Measurements from ENCODE around the gene RABGAP1L.
"Not testable (repeated sequence)": the region's sequence is repeated elsewhere in the genome, so short reads cannot be mapped to it uniquely, and the experiment has no call there.

The RABGAP1L gene

DNA sequence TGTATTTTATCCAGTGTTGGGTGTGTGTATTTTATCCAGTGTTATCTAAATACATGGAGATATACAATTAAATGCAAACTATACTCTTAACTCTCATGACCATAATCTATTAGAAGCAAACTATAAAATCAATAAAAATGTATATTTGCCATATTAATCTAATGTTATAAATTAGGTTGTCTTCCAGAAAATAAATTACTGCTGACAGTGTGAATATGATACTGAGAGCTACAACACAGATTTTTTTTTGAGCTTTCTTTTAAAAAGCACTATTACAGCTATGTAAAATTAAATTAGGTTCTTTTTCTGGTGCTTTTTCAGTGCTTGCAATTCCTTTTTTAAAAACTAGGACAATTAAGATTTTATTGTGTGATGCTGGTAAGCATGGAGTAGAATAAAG lies 269.4 kb downstream of the RABGAP1L start:
- no peak for DNase-seq (ENCODE audit: low read depth in 3 of 3)

DNA sequence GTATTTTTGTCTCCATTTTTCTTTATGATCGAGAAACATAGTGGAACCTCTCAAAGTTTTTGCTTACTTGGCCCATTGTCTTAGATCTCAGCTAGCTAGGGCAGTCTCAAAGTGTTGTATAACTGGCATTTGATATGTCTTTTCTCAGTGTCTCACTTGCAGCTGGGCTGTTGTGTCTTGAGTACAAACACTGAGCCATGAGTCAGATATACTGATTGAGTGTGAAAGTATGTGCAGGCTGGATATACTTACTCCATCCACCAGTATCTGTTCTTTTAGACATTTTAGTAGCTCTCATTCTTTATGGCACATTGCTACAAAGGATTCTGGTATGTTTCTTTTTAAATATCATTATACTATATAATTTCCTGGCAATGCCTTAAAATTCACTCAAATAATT lies 274.1 kb downstream of the RABGAP1L start:
- DNase-seq (ENCODE audit: low read depth in 3 of 3) = no peak

DNA sequence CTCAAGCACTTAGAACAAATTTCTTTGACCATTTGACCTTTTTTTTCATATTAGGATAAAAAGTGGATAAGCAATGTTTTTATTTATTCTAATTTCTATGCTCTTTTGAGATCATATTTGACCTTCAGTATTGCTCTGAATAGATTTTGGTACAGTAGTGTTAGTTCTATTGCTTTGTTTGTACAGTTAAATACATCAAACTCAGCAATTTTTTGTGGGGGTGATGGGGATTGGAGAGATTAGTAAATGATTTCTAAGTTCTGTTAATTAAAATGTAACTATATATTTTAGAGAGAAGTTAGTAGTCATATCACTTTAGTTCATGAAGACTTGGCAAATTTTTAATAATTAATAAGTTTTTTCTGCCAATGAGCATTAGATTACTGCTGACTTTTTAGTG lies 286.0 kb downstream of the RABGAP1L start:
- no peak for DNase-seq (ENCODE audit: low read depth in 3 of 3)

DNA sequence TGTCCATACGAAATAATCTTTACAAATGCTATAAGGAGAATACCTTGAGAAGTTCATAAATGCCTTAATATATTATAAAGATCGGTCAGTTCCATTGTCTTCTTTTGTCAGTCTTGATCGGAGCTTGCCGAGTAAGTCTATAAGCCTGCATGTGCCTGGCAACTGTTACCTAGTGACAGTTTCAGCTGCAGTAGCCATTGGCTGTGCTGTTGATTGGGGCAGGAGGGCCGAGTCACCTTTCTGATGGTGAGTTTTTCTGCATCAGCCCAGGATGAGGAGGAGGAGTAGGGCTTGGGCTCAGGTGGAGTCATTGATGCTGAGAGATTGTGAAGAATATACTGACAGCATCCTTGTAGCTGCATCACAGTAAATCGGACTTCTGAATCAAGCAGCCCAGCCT lies 286.5 kb downstream of the RABGAP1L start:
- DNase-seq (ENCODE audit: low read depth in 3 of 3) = no peak

DNA sequence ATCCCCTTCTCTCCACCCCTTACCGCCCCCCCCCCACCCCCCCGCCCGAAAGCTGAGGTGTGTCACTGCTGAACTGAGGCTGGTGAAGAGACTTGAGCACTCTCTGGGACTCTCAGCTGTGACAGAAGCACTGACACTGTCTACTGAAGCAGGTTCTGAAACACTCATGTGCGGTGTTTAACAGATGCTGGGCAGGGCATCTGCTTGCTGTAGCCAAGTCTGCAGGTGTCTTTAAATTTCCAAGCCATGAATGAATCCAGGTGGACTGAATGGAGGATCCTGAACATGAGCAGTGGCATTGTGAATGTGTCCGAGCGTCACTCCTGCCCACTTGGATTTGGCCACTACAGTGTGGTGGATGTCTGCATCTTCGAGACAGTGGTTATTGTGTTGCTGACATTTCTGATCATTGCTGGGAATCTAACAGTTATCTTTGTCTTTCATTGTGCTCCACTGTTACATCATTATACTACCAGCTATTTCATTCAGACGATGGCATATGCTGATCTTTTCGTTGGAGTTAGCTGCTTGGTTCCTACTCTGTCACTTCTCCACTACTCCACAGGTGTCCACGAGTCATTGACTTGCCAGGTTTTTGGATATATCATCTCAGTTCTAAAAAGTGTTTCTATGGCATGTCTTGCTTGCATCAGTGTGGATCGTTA lies 288.7 kb downstream of the RABGAP1L start, which contains the start of gene GPR52:
Gene GPR52, plus strand, starts transcription at position 99 of the 665 bp plus-strand sequence. Its CDS starts 148 bp downstream, at position 247.
- no peak for DNase-seq (ENCODE audit: low read depth in 3 of 3)

DNA sequence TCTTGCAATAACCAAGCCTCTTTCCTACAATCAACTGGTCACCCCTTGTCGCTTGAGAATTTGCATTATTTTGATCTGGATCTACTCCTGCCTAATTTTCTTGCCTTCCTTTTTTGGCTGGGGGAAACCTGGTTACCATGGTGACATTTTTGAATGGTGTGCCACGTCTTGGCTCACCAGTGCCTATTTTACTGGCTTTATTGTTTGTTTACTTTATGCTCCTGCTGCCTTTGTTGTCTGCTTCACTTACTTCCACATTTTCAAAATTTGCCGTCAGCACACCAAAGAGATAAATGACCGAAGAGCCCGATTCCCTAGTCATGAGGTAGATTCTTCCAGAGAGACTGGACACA lies 289.2 kb downstream of the RABGAP1L start:
- no peak for DNase-seq (ENCODE audit: low read depth in 3 of 3)

DNA sequence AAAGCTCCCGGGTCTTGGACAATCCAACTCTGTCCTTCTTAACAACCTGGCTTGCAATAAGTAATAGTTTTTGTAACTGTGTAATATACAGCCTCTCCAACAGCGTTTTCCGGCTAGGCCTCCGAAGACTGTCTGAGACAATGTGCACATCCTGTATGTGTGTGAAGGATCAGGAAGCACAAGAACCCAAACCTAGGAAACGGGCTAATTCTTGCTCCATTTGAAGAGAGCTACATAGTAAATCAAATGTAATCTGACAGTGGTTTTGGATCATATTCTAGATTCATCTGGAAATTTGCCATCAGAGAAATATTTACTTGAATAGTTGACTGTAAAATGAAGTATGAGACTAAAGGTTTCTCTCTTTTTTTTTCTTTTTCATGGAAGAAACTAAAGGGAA lies 289.7 kb downstream of the RABGAP1L start:
- DNase-seq (ENCODE audit: low read depth in 3 of 3) = no peak

DNA sequence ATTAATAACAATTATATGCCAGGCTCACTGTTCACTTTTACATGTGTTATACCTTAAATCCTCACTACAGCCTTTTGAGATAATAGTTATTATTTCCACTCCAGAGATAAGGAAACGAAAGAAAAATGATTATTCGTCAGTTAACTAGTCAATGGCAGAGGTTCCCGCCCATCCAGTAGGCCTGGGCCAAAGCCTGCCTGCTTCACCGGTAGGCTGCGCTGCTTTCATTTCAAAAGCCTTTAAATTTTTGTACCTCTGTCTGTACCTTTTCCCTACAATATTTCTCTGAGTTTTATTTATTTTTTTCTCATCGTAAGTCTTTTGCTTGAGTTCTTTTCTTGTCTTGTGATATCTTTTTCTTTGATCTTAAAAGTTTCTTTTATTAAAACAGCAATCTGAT lies 292.1 kb downstream of the RABGAP1L start:
- no peak for DNase-seq (ENCODE audit: low read depth in 3 of 3)

DNA sequence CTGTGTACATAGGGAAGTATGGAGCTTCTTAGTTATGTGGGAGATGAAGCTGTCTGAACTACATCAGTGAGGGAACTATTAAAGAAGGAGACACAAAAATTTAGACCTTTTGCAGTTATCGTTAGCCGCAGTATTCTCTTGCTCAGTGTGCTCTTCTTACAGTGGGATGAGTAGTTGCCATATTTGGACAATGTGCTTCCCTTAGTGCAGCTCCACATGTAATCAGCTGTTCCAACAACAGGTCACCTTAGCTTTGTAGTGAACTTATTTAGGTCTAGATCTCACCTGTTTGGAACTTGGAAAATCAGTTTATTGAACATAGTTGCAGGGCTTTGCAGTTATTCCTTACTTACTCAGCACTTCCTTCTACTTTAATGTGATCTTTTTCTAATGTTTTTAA lies 306.5 kb downstream of the RABGAP1L start:
- DNase-seq (ENCODE audit: low read depth in 3 of 3) = no peak

DNA sequence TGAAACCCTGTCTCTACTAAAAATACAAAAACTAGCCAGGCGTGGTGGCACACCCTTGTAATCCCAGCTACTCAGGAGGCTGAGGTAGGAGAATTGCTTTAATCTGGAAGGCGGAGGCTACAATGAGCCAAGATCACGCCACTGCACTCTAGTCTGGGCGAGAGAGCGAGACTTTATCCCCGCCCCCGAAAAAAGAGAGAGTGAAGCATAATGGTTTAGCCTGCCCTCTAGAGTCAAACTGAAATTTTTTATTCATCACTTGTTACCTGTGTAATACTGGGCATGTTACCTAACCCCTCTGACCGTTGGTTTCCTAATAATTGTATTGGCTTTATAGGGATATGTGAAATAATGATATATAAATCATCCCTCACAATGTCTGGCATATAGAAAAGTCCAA lies 307.3 kb downstream of the RABGAP1L start:
- no peak for DNase-seq (ENCODE audit: low read depth in 3 of 3)

DNA sequence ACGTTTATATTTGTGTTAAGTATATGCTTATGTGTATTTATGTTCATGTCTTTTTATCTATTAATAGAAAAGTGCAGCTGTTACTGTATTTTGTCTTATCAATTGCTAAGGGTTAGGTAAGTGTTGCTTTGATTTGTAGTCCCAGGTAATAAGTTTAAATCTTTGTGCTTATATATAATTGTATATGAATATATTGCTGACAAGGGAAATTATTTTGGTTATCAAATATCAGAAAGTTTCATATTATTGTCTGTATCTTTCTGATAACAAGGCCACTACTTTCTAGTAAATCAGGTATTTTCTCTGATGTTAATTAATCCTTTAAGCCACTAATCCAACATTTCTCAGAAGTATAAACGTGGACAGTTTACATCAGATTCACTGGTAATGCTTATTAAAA lies 309.7 kb downstream of the RABGAP1L start:
- no peak for DNase-seq (ENCODE audit: low read depth in 3 of 3)

DNA sequence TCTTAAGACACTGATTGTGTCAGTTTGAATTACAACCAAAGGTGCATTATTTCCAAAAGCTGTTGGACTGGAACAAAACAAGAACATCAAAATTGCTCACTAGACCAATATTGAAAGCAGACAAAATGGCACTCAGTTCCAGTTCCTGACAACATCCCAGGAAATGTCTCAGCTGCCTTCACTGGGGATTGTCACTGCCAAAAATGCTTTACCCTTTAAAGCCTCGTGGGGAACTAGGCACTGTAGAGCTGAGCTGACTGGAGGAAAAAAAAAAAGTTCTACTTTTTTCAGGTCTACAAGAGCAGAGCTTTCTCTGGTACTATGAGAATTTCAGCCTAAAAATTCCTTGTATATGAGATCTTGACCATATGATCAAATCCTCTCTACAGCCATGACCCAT lies 310.4 kb downstream of the RABGAP1L start:
- DNase-seq (ENCODE audit: low read depth in 3 of 3) = no peak

DNA sequence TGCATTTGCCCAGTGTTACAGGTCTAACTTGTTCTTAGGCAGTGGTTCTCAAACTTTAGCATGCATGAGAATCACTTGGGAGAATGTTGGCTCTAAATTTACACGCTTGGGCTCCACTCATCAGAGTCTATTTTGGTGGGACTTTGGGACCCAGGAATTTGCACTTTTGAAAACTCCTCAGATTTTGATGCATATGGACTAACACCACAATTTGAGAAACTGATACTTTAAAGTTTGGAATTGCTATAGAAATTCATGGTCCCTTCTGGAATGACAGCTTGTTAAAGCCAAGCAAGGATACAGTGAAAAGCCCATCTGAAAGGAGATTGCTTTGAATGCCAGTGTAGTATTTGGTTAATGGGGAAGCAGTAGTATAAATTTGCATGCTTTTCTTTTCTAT lies 320.0 kb downstream of the RABGAP1L start:
- no peak for DNase-seq (ENCODE audit: low read depth in 3 of 3)

DNA sequence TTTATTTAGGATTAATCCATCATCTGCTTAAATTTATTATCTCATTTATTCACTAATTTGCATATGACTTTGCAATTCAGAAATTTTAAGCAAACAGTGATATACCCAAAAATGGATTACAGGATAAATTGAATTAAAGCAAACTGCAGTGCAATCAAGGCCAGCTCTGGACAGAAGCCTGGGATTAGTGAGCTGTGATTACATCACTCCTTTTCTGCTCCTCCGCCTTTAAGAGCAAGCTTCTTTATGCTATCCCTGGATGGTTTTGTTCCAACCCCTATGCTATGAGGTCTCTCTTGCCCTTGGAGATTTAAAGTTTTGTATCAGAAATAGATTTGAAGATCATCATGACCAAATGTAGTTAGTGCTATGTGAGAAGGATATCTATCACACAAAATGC lies 321.0 kb downstream of the RABGAP1L start:
- no peak for DNase-seq (ENCODE audit: low read depth in 3 of 3)

DNA sequence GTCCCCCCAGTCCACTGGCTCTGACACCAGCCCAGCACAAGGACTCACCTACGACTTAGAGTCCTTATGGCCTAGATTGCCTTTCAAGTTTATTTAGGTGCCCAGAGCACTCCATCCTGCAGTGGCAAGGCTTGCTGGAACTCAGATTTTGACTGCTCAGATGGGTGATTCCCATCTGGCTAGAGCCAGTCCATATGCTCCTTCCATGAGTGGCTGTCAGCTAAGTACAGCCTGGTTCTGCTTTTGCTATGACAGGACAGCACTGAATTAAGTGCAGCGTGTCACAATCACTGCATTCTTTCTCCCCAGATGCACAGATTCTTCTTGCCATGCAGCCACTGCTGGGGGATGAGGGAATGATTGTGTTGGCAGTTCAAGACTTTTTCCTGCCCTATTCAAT lies 332.3 kb downstream of the RABGAP1L start:
- DNase-seq (ENCODE audit: low read depth in 3 of 3) = no peak

DNA sequence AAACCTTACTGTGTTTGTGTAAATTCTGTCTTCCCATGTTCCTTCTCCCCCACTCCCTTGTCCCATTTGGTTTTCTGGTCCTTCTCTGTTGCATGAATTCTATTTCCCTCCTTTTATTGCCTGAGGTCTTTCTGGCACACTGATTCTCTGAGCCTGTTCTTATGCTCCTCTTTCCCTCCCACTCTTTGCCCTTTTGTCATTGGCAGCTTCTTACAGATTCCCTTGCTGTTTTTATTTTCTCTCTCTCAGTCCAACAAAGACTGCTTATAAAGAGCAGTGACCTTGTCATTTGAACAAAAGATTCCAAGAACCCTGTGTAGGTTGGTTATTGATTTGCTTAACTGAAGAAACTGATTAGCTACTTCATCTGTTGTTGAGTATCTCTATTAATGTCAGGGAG lies 338.2 kb downstream of the RABGAP1L start:
- DNase-seq (ENCODE audit: low read depth in 3 of 3) = no peak

DNA sequence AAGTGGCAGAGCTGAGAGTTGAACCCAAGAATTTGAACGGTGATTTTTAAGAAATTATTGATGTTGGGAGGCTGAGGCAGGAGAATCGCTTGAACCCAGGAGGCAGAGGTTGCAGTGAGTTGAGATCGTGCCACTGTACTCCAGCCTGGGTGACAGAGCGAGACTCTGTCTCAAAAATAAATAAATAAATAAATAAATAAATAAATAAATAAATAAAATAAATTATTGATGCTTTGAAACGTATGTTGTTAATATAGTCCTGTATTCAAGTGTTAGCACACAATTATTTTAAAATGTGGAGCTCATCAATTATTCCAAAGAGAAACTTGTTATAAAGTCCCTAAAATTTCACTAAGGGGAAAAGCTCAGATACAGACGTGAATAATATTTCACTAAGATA lies 357.4 kb downstream of the RABGAP1L start:
- DNase-seq (ENCODE audit: low read depth in 3 of 3) = not testable (repeated sequence)

DNA sequence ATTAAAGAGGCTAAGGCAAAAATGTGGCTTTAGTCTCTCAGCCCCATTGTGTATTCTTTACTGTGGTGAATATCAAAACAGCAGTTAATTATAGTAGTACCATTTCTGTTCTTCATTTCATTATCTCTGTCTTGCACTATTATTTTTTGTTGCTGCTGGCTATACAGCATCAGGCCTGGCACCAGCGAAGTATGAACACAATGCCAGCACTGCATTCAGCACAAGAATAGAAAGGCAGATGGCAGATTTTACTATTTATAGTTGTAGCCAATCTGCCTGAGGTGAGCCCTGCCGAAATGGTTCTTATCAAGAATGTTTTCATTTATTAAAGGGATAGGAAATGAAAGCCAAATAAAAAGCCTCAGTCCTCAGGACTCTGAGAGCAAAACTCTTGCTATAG lies 360.5 kb downstream of the RABGAP1L start:
- no peak for DNase-seq (ENCODE audit: low read depth in 3 of 3)

DNA sequence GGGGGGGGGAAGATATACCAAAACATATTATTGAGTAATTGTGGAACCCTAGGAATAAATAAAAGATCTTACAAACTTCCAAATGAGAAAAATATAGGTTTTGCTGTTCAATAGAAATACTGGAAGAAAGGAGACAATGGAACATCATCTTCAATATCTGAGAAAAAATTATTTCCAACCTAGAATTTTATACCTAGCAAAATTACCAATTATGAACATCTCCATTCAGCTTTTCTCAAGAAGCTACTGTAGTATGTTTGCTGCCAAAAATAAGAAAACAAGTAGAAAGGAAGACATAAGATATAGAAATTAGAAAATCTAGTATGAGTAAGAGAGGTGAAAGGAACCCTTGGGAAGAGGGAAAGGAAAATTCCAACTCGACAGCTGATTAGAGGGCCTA lies 372.4 kb downstream of the RABGAP1L start:
- no peak for DNase-seq (ENCODE audit: low read depth in 3 of 3)

DNA sequence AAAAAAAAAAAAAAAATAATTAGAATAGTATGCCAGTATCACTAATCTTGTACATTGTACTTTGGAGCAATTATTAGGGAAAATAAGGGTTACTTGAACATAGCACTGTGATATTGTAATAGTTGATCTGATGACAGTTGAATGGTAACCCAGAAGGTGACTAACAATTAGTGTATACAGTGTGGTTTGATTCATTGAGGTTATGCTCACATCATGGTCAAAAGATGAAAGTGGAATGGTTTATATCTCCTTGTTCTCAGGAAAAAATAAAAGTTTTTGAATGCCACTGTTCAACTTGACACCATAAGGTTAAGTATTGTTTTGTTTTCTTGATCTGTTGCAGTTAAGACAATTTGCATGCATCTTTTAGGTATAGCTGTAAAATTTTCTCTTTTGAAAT lies 375.5 kb downstream of the RABGAP1L start:
- no peak for DNase-seq (ENCODE audit: low read depth in 3 of 3)

DNA sequence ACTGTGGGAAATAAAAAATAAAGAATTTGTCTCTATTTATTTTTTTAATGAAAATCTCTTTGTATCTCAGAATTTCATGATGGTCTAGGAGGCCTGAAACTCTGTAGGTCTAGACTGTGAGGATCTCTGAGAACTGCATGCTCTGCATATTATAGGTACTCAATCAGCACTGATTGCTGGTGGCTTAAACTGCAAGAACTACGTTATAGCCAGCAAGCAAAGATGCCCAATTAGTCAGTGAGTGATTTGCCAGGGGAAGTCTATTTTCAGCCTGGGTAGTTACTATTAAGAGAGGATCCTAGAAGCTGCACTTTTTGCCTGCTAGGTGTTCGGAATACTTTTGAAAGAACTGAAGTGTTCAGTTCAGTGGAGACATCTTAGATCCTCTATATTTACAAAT lies 375.9 kb downstream of the RABGAP1L start:
- no peak for DNase-seq (ENCODE audit: low read depth in 3 of 3)

DNA sequence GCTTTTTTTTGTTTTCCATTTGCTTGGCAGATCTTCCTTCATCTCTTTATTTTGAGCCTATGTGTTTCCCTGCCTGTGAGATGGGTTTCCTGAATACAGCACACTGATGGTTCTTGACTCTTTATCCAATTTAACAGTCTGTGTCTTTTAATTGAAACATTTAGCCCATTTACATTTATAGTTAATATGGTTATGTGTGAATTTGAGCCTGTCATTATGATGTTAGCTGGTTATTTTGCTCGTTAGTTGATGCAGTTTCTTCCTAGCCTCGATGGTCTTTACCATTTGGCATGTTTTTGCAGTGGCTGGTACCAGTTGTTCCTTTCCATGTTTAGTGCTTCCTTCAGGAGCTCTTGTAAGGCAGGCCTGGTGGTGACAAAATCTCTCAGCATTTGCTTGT lies 384.1 kb downstream of the RABGAP1L start:
- DNase-seq (ENCODE audit: low read depth in 3 of 3) = not testable (repeated sequence)

DNA sequence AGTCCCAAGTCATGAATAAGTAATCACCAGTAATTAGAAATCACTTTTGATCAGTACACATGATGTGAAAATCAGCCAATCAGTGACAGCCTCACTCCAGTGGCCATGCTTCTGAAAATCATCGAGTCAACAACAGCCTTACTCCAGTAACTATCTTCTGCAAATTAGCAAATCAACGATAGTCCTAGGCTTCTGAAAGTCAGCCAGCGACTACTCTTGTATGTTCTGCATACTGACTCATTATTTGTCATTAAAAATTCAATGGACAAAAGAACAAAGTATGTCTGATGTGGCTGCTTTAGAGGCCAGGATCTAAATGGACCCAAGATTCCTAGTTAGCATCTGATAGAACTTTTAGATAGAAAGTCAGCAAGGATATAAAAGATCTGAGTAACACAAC lies 391.0 kb downstream of the RABGAP1L start:
- DNase-seq (ENCODE audit: low read depth in 3 of 3) = no peak

DNA sequence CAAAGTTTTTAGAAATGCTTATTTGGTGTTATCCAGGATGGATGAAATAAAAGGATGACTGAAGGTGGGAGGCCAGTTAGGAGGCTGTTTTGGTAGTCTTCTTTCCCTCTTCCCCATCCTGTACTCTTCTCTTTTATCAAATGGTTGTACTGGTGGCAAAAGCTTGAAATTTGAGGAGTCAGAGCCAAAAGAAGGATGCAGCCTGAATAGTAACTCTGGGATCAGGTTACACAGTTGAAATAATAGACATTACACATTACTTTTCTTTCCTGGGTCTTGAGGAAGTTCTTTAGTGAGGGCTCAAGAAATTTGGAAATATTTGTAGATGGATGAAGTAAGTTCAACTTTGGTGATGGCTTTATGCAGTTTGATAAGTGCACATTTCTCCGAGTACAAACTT lies 397.1 kb downstream of the RABGAP1L start:
- DNase-seq (ENCODE audit: low read depth in 3 of 3) = no peak
